PC-3 (cell line): ENCODE results near the gene MAPK6.

Source experiments
- CTCF ChIP-seq: fragments of 300-600 bp; sonication (generic); conservative IDR thresholded peaks from 2 replicates; pipeline ENCODE4 v1.5.1; 2017; ENCODE audit warnings: antibody characterized with exemption, low read depth, mild to moderate bottlenecking, low read length
- EZH2 ChIP-seq: fragments of 300-600 bp; sonication (generic); IDR thresholded peaks from one replicate; pipeline ENCODE4 v1.6.1; 2017; ENCODE audit warnings: antibody characterized with exemption, mild to moderate bottlenecking, low read length; ENCODE audit not compliant: unreplicated experiment

DNA sequence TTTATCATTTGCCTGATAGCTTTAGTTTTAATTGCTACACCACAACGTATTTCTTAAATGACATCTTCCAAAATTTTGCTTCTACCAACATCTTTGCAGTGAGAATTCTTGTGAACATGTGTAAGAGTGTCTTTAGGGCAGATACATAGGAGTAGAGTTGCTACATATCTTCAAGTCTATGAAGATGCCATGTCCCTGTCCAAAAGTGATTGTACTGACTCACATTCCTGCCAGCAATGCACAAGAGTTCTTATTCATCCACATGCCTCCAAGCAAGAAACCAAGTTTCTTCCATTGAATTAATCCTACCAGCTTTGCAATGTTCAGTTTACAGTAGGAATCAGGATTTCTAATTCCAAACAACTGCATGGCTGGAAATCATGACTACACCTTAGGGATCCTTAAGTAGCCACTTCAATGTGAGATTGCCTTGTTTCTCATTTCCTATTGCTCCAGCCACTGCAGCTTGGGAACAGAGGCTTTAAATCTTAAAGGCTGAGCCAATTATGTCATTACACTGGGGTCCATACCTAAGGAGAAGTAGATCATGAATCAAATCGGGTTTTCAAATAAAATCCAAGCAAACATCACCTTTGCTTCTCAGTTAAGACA, 49.1 kb downstream of the MAPK6 start:
- TF ChIP-seq CTCF (no peak), EZH2 (no peak)
